Esophagus muscularis mucosa (tissue), 4 donors: ENCODE measurements around the gene LHX3. TPM values are rescaled to one million over a fixed set of nuclear protein-coding genes. Genes with fewer than 3 reads are reported as not detected.

Source experiments
- DNase-seq: peaks from one replicate; pipeline ENCODE4 v3.0.0-alpha.2; 2017; ENCODE audit errors: extremely low spot score
- H3K27ac ChIP-seq, 4 donors: fragments of 200-600 bp; sonication (generic); replicated peaks in 1 of 4; 1 replicate in 3 of 4; 2 replicates in 1 of 4; pipeline ENCODE4 v1.5.1; 2016 to 2019; ENCODE audit warnings: mild to moderate bottlenecking in 1 of 4
- H3K27me3 ChIP-seq, 4 donors: fragments of 200-600 bp; sonication (generic); one replicate each; pipeline versions ENCODE4 v1.5.1 to v1.6.0; 2016 to 2019
- H3K36me3 ChIP-seq, 4 donors: fragments of 200-600 bp; sonication (generic); one replicate each; pipeline ENCODE4 v1.5.1; 2016 to 2019
- H3K4me1 ChIP-seq, 4 donors: fragments of 200-600 bp; sonication (generic); one replicate each; pipeline ENCODE4 v1.5.1; 2016 to 2019
- H3K4me3 ChIP-seq, 4 donors: fragments of 200-600 bp; sonication (generic); 1 replicate in 2 of 4; 2 replicates in 2 of 4; pipeline ENCODE4 v1.5.1; 2016 to 2019; ENCODE audit warnings: mild to moderate bottlenecking in 4 of 4, moderate library complexity in 1 of 4
- H3K9me3 ChIP-seq, 4 donors: fragments of 200-600 bp; sonication (generic); 1 replicate in 3 of 4; 2 replicates in 1 of 4; pipeline ENCODE4 v1.5.1; 2016 to 2019
- EP300 ChIP-seq: sonication (generic); formaldehyde crosslinking; IDR thresholded peaks from one replicate; pipeline ENCODE4 v1.6.1; 2017; ENCODE audit warnings: antibody characterized with exemption
- POLR2A ChIP-seq: fragments of 450-650 bp; IDR thresholded peaks from one replicate; pipeline ENCODE4 v1.6.1; 2017; ENCODE audit warnings: antibody characterized with exemption, moderate library complexity, mild to moderate bottlenecking, low read depth
- POLR2AphosphoS5 ChIP-seq, 2 donors: sonication (generic); formaldehyde crosslinking; IDR thresholded peaks; one replicate each; pipeline ENCODE4 v1.6.1; 2017; ENCODE audit warnings: antibody characterized with exemption in 2 of 2
- WGBS: methylation state at CpG from one replicate; pipeline ENCODE4 v1.1.5; 2018; 5-methylcytosine and 5-hydroxymethylcytosine counted together
- intact Hi-C: fragments of 100-400 bp; cut with DNase I; formaldehyde crosslinking; loops from one replicate; pipeline ENCODE4 v1.15.1; 2023
- total RNA-seq, 4 donors: library from RNA; depleted of rRNA; stranded (reverse); fragments of >200 nt; gene quantifications; one replicate each; pipeline versions ENCODE4 v1.1.0 to v1.2.1, GENCODE V29; 2016
- TF ChIP-seq, protein P1 (sequence below), 3 experiments: fragments of 200-600 bp in 2 of 3; fragments of 450-650 bp in 1 of 3; sonication (generic) in 2 of 3; IDR thresholded peaks; one replicate each; pipeline ENCODE4 v1.5.1; 2017 to 2019; ENCODE audit warnings: antibody characterized with exemption in 3 of 3, mild to moderate bottlenecking in 2 of 3, moderate library complexity in 1 of 3

The LHX3 gene
- total RNA-seq, 4 donors from 2014 or later = not detected

DNA sequence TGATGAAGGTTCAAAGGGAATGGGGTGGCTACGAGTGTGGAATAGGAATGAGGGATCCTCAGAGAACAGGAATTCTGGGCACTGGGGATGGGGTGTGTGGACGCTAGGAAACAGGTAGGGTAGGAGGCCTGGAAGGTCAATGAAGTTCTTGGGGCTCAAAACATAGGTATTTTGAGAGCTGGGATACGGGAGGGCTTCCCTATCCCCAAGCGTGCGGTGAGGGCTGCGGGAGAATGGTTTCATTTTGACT lies 40.0 kb upstream of the LHX3 start:
- WGBS = 3% methylated on average over 6 of the region's 6 CpGs
- Histone ChIP-seq H3K4me3 (peak overlapping the region; percentile 80 to 92 (median 88)), H3K27ac (no peak overlapping the region), H3K27me3 (no peaks in the 10 kb centered on the region), H3K9me3 (no peaks in the 10 kb centered on the region), H3K36me3 (peaks cover 0 to 4% (median 0%) of the 10 kb centered on the region in 4 donors), H3K4me1 (peaks cover 28 to 43% (median 33%) of the 10 kb centered on the region in 4 donors)
- intact Hi-C loops = loop anchor here (1.0 kb wide), 1 partner anchor 22 kb away; no protein-coding TSS in a partner anchor
- TF ChIP-seq EP300 = no peak
- TF ChIP-seq, protein P1, sequence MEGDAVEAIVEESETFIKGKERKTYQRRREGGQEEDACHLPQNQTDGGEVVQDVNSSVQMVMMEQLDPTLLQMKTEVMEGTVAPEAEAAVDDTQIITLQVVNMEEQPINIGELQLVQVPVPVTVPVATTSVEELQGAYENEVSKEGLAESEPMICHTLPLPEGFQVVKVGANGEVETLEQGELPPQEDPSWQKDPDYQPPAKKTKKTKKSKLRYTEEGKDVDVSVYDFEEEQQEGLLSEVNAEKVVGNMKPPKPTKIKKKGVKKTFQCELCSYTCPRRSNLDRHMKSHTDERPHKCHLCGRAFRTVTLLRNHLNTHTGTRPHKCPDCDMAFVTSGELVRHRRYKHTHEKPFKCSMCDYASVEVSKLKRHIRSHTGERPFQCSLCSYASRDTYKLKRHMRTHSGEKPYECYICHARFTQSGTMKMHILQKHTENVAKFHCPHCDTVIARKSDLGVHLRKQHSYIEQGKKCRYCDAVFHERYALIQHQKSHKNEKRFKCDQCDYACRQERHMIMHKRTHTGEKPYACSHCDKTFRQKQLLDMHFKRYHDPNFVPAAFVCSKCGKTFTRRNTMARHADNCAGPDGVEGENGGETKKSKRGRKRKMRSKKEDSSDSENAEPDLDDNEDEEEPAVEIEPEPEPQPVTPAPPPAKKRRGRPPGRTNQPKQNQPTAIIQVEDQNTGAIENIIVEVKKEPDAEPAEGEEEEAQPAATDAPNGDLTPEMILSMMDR (IDR thresholded peaks at IDR 0.05) = no peak
- TF ChIP-seq POLR2A = no peak
- no peak for TF ChIP-seq POLR2AphosphoS5 (IDR thresholded peaks at IDR 0.05)
- no peak for DNase-seq

DNA sequence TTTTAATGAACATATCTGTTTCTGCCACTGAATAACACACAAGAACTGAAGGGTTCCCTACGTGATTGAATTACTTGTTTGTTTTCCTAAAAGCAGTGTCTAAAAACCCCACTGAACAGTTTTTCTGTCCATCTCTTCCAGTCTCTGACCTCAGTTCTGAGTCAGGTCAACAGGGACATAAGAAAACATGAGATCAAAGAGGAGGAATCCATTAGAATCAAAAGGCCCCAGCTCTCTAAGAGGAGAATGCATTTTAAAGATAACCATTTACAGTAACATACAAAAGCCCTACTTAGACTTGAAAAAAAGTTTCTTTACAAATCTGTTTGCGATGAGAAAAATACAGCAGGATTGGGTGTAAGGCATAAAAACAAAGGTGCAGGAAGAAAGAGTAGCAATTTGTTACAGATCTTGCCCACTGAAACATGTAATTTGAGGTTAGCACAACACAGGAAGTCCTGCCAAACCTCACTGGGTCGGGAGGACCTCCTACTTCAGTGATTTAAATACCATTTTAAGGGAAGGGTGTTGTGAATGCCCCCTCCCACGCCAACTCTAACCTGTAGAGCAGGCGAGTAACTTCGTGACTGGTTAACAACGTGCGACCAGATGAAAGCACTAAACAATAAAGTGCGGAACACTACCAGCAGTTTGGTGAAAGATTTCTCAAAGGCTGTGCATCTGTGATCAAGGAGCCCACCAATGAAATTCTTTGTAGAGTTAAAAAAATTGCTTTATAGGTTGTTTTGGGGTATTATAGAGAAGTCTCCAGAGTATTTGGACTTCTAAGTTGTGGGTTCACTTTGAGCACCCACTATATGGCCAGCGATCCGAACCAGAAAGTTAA lies 39.4 kb upstream of the LHX3 start:
- Histone ChIP-seq H3K27me3 (no peaks in the 10 kb centered on the region), H3K36me3 (peaks cover 0 to 4% (median 0%) of the 10 kb centered on the region in 4 donors), H3K9me3 (no peaks in the 10 kb centered on the region), H3K4me3 (peak overlapping the region; percentile 80 to 92 (median 88)), H3K27ac (no peak overlapping the region), H3K4me1 (peaks cover 33 to 49% (median 36%) of the 10 kb centered on the region in 4 donors)
- intact Hi-C loops = no loop called here
- 44% methylated on average over 11 of the region's 11 CpGs for WGBS
- TF ChIP-seq POLR2A (no peak), EP300 (no peak), POLR2AphosphoS5 (IDR thresholded peaks at IDR 0.05) (no peak)
- TF ChIP-seq, protein P1 (IDR thresholded peaks at IDR 0.05) = no peak
- DNase-seq = no peak

DNA sequence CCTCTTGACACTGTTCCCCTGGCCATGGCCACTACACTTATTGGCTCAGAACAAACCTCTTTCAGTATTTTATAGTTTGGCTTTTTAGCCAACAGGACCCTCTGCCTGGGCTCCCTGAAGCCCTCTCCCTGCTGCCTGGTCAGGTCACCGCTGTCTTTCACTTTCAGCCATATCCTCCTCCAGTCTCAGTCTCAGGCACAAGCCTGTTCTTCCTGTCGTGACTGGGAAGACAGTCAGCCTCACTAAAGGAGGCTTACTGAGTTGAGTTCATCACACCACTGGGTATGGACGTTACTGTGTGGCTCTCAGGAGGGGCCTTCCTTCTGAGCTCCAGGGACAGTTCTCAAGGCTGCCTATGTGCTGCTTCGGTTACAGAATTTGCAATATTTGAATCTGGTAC lies 38.7 kb upstream of the LHX3 start:
- H3K4me3 ChIP-seq = no peak overlapping the region
- intact Hi-C loops = no loop called here
- H3K27me3 ChIP-seq = no peaks in the 10 kb centered on the region
- DNase-seq = no peak
- H3K27ac ChIP-seq = no peak overlapping the region
- peaks cover 36 to 55% (median 40%) of the 10 kb centered on the region in 4 donors for H3K4me1 ChIP-seq
- TF ChIP-seq POLR2AphosphoS5 (IDR thresholded peaks at IDR 0.05) (no peak), EP300 (no peak)
- TF ChIP-seq, protein P1 (IDR thresholded peaks at IDR 0.05) = no peak
- 76% methylated on average over 4 of the region's 4 CpGs for WGBS
- H3K36me3 ChIP-seq = peaks cover 0 to 4% (median 0%) of the 10 kb centered on the region in 4 donors
- no peaks in the 10 kb centered on the region for H3K9me3 ChIP-seq

DNA sequence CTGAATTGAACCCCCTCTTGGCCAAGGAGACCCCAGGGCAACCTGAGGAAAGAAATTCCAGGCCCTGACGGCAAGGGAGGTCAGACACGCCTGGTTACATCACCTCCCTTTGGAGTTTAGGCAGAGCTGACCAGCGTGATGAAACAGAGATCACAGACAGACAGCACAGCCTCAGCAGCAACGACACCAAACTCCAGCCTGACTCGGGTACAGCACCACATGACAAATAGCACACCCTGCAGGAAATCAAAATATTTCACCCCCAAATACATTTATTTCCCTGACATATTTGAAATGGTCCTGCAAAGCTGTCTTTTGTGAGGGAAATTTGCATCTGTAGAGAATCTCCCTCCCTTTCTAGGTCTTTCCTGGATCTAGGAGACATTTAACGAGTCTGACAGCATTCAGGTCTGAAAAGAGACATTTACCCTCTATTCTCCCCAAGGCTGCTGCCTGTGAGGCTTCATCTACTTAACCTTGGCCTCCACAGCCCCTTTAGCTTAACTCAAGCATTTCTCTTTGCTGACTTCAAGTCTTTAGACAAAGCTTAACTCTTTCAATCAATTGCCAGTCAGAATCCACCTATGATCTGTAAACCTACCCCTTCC lies 38.1 kb upstream of the LHX3 start:
- WGBS = 79% methylated on average over 6 of the region's 6 CpGs

DNA sequence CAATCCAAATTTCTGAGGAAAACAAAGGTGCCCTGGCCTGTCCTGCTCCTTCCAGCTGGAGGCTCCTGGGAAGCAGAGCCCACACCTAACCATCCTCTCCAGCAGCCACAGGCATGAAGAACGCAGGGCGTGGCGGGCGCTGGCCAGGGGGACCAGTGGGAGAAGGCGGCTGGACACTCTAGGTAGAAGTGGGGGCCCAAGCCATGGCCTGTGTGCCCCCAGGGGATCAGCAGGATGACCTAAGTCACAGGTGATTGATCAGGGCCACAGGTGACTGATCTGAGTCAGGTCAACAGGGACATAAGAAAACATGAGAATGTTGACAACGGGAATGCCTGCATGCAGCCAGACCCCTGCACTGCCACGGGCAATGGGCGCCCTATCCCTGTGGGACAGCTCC lies 37.3 kb upstream of the LHX3 start:
- H3K4me3 ChIP-seq = no peak overlapping the region
- no peak for DNase-seq
- H3K9me3 ChIP-seq = no peaks in the 10 kb centered on the region
- H3K36me3 ChIP-seq = peaks cover 0 to 8% (median 2%) of the 10 kb centered on the region in 4 donors
- peaks cover 36 to 59% (median 44%) of the 10 kb centered on the region in 4 donors for H3K4me1 ChIP-seq
- 92% methylated on average over 5 of the region's 8 CpGs for WGBS
- intact Hi-C loops = no loop called here
- TF ChIP-seq, protein P1 (IDR thresholded peaks at IDR 0.05) = no peak
- no peak for TF ChIP-seq POLR2AphosphoS5 (IDR thresholded peaks at IDR 0.05)
- no peak for TF ChIP-seq EP300
- no peak for TF ChIP-seq POLR2A
- H3K27ac ChIP-seq = no peak overlapping the region
- H3K27me3 ChIP-seq = no peaks in the 10 kb centered on the region

More for the DNA sequence above, 38.1 kb upstream of the LHX3 start:
- Histone ChIP-seq H3K4me1 (peaks cover 36 to 59% (median 43%) of the 10 kb centered on the region in 4 donors), H3K27me3 (no peaks in the 10 kb centered on the region), H3K36me3 (peaks cover 0 to 4% (median 0%) of the 10 kb centered on the region in 4 donors), H3K27ac (no peak overlapping the region), H3K9me3 (no peaks in the 10 kb centered on the region), H3K4me3 (no peak overlapping the region)
- no peak for DNase-seq
- TF ChIP-seq POLR2A (no peak), POLR2AphosphoS5 (IDR thresholded peaks at IDR 0.05) (no peak)
- intact Hi-C loops = no loop called here
